Measurements from ENCODE around the gene KREMEN1. TPM values are rescaled to one million over a fixed set of nuclear protein-coding genes. Genes with fewer than 3 reads are reported as not detected.

KREMEN1 gene
- total and polyA plus RNA-seq, 2 experiments from 2014 or later = 1.8 to 3.8 TPM

- ATAC-seq (peak; percentile 56), DNase-seq (ENCODE audit: low spot score) (peak; percentile 82)
- Histone ChIP-seq H3K4me3 (peak overlapping the region; percentile 62), H3K4me2 (peak overlapping the region; percentile 85), H3F3A (replicated peaks; ENCODE audit: low read depth) (peaks cover 5% of the 10 kb centered on the region; the same call in 1 of the 2 replicates), H3K4me1 (ENCODE audit: insufficient read depth) (peaks cover 33% of the 10 kb centered on the region), H3K36me3 (ENCODE audit: insufficient read depth) (no peaks in the 10 kb centered on the region), H3K27ac (ENCODE audit: low read depth) (peak overlapping the region; percentile 93), H3K9me2 (ENCODE audit: insufficient read depth) (no peaks in the 10 kb centered on the region), H2AFZ (no peak overlapping the region), H3K79me2 (replicated peaks; ENCODE audit: insufficient read depth) (peaks cover 70% of the 10 kb centered on the region), H3K27me3 (ENCODE audit: insufficient read depth) (no peaks in the 10 kb centered on the region), H4K20me1 (replicated peaks; ENCODE audit: insufficient read depth) (no peaks in the 10 kb centered on the region)
- peaks cover 6% of the 10 kb centered on the region for H3K27me3 Mint-ChIP-seq (ENCODE audit: insufficient read depth, low read depth, poor library complexity)
- H3K36me3 Mint-ChIP-seq (ENCODE audit: low read depth) = peaks cover 6% of the 10 kb centered on the region; the same call in 1 of the 3 replicates
- peak overlapping the region; percentile 80 for H3K4me3 Mint-ChIP-seq
- TF ChIP-seq ZNF331 (CRISPR knock-in tag; IDR thresholded peaks at IDR 0.05; ENCODE audit: low read depth) (no peak), ZNF462 (CRISPR knock-in tag; IDR thresholded peaks at IDR 0.05) (no peak), NANOG (IDR thresholded peaks at IDR 0.05; ENCODE audit: borderline replicate concordance) (no peak), CTCF (conservative IDR thresholded peaks at IDR 0.05; ENCODE audit: low read depth in 2 of 2) (peak; percentile 21 to 33; a peak in 2 of 4 replicates), CREB1 (CRISPR knock-in tag; IDR thresholded peaks at IDR 0.05; ENCODE audit: low read depth) (peak; percentile 36; the same call in 1 of the 2 replicates)
- H3K4me1 Mint-ChIP-seq = peaks cover 49% of the 10 kb centered on the region
- H3K27ac Mint-ChIP-seq = peak overlapping the region; percentile 97
- no peaks in the 10 kb centered on the region for H3K9me3 Mint-ChIP-seq
Measured at GRCh38 chr22:29031227-29032011, 41.4 kb upstream of the KREMEN1 start.
